Measurements from ENCODE around the gene SLC1A2. TPM values are rescaled to one million over a fixed set of nuclear protein-coding genes. Genes with fewer than 3 reads are reported as not detected.

SLC1A2 gene
- total RNA-seq, 2 experiments from 2014 or later, result 0.08 TPM; not detected in 1

GRCh38 chr11:35391922-35392688 is 27.3 kb downstream of the SLC1A2 start:
- H3K4me1 Mint-ChIP-seq, result peaks cover 26% of the 10 kb centered on the region
- no peaks in the 10 kb centered on the region for H3K27me3 Mint-ChIP-seq
- H3K4me3 Mint-ChIP-seq, result no peak overlapping the region
- H3K27ac Mint-ChIP-seq, result no peak overlapping the region
- no peaks in the 10 kb centered on the region for H3K36me3 Mint-ChIP-seq
- DNase-seq, result peak; percentile 82
- no peaks in the 10 kb centered on the region for H3K9me3 Mint-ChIP-seq

- Mint-ChIP-seq H3K4me1 (peaks cover 30% of the 10 kb centered on the region), H3K4me3 (no peak overlapping the region), H3K27ac (no peak overlapping the region), H3K36me3 (no peaks in the 10 kb centered on the region), H3K9me3 (no peaks in the 10 kb centered on the region), H3K27me3 (no peaks in the 10 kb centered on the region)
- DNase-seq, result peak; percentile 29
Measured at GRCh38 chr11:35390737-35391682, 28.3 kb downstream of the SLC1A2 start.

GRCh38 chr11:35389897-35390465 is 29.4 kb downstream of the SLC1A2 start:
- DNase-seq, result no peak
- Mint-ChIP-seq H3K4me1 (peaks cover 30% of the 10 kb centered on the region), H3K36me3 (no peaks in the 10 kb centered on the region), H3K9me3 (peaks cover 2% of the 10 kb centered on the region), H3K27ac (no peak overlapping the region), H3K27me3 (no peaks in the 10 kb centered on the region), H3K4me3 (no peak overlapping the region)

- Mint-ChIP-seq H3K4me1 (peaks cover 30% of the 10 kb centered on the region), H3K9me3 (peaks cover 2% of the 10 kb centered on the region), H3K36me3 (no peaks in the 10 kb centered on the region), H3K27me3 (no peaks in the 10 kb centered on the region), H3K27ac (no peak overlapping the region), H3K4me3 (no peak overlapping the region)
- no peak for DNase-seq
Measured at GRCh38 chr11:35389112-35389511, 30.2 kb downstream of the SLC1A2 start.

- Mint-ChIP-seq H3K9me3 (peaks cover 2% of the 10 kb centered on the region), H3K27ac (no peak overlapping the region), H3K4me3 (no peak overlapping the region), H3K36me3 (no peaks in the 10 kb centered on the region), H3K4me1 (peaks cover 30% of the 10 kb centered on the region), H3K27me3 (no peaks in the 10 kb centered on the region)
- DNase-seq, result no peak
Measured at GRCh38 chr11:35388061-35388460, 31.3 kb downstream of the SLC1A2 start.

- no peak for DNase-seq
- Mint-ChIP-seq H3K36me3 (no peaks in the 10 kb centered on the region), H3K9me3 (peaks cover 2% of the 10 kb centered on the region), H3K27me3 (no peaks in the 10 kb centered on the region), H3K4me1 (peaks cover 30% of the 10 kb centered on the region), H3K4me3 (no peak overlapping the region), H3K27ac (no peak overlapping the region)
Measured at GRCh38 chr11:35387111-35387982, 32.0 kb downstream of the SLC1A2 start.

GRCh38 chr11:35383953-35384352 is 35.4 kb downstream of the SLC1A2 start:
- Mint-ChIP-seq H3K27ac (no peak overlapping the region), H3K27me3 (no peaks in the 10 kb centered on the region), H3K36me3 (no peaks in the 10 kb centered on the region), H3K9me3 (peaks cover 2% of the 10 kb centered on the region), H3K4me3 (no peak overlapping the region), H3K4me1 (peaks cover 9% of the 10 kb centered on the region)
- DNase-seq, result no peak

GRCh38 chr11:35381709-35382322 is 37.5 kb downstream of the SLC1A2 start:
- Mint-ChIP-seq H3K27ac (no peak overlapping the region), H3K4me3 (no peak overlapping the region), H3K36me3 (no peaks in the 10 kb centered on the region), H3K4me1 (peaks cover 1% of the 10 kb centered on the region), H3K9me3 (peaks cover 2% of the 10 kb centered on the region), H3K27me3 (no peaks in the 10 kb centered on the region)
- no peak for DNase-seq

GRCh38 chr11:35380603-35381002 is 38.8 kb downstream of the SLC1A2 start:
- Mint-ChIP-seq H3K4me3 (no peak overlapping the region), H3K36me3 (no peaks in the 10 kb centered on the region), H3K27me3 (no peaks in the 10 kb centered on the region), H3K9me3 (peaks cover 2% of the 10 kb centered on the region), H3K4me1 (no peaks in the 10 kb centered on the region), H3K27ac (no peak overlapping the region)
- no peak for DNase-seq

GRCh38 chr11:35377262-35377661 is 42.1 kb downstream of the SLC1A2 start:
- H3K27ac Mint-ChIP-seq, result no peak overlapping the region
- H3K9me3 Mint-ChIP-seq, result no peaks in the 10 kb centered on the region
- no peak overlapping the region for H3K4me3 Mint-ChIP-seq
- no peaks in the 10 kb centered on the region for H3K36me3 Mint-ChIP-seq
- no peaks in the 10 kb centered on the region for H3K27me3 Mint-ChIP-seq
- H3K4me1 Mint-ChIP-seq, result peaks cover 5% of the 10 kb centered on the region
- no peak for DNase-seq

- DNase-seq, result no peak
- Mint-ChIP-seq H3K4me1 (peaks cover 5% of the 10 kb centered on the region), H3K4me3 (no peak overlapping the region), H3K27me3 (no peaks in the 10 kb centered on the region), H3K9me3 (no peaks in the 10 kb centered on the region), H3K27ac (no peak overlapping the region), H3K36me3 (no peaks in the 10 kb centered on the region)
Measured at GRCh38 chr11:35376613-35377012, 42.7 kb downstream of the SLC1A2 start.

- H3K27me3 Mint-ChIP-seq, result no peaks in the 10 kb centered on the region
- H3K9me3 Mint-ChIP-seq, result no peaks in the 10 kb centered on the region
- H3K4me3 Mint-ChIP-seq, result no peak overlapping the region
- peaks cover 5% of the 10 kb centered on the region for H3K4me1 Mint-ChIP-seq
- H3K27ac Mint-ChIP-seq, result no peak overlapping the region
- H3K36me3 Mint-ChIP-seq, result no peaks in the 10 kb centered on the region
- DNase-seq, result no peak
Measured at GRCh38 chr11:35376118-35376510, 43.2 kb downstream of the SLC1A2 start.

GRCh38 chr11:35375332-35376117 is 43.8 kb downstream of the SLC1A2 start:
- Mint-ChIP-seq H3K27ac (no peak overlapping the region), H3K27me3 (no peaks in the 10 kb centered on the region), H3K4me3 (no peak overlapping the region), H3K9me3 (no peaks in the 10 kb centered on the region), H3K4me1 (peaks cover 5% of the 10 kb centered on the region), H3K36me3 (no peaks in the 10 kb centered on the region)
- no peak for DNase-seq
